GM19240 (cell line): ENCODE measurements around the gene MKX.

Experiments used
- DNase-seq: peaks from one replicate; pipeline ENCODE4 v3.0.0; 2011; ENCODE audit warnings: low spot score; ENCODE audit not compliant: insufficient read length

MKX gene, protein sequence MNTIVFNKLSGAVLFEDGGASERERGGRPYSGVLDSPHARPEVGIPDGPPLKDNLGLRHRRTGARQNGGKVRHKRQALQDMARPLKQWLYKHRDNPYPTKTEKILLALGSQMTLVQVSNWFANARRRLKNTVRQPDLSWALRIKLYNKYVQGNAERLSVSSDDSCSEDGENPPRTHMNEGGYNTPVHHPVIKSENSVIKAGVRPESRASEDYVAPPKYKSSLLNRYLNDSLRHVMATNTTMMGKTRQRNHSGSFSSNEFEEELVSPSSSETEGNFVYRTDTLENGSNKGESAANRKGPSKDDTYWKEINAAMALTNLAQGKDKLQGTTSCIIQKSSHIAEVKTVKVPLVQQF

DNA sequence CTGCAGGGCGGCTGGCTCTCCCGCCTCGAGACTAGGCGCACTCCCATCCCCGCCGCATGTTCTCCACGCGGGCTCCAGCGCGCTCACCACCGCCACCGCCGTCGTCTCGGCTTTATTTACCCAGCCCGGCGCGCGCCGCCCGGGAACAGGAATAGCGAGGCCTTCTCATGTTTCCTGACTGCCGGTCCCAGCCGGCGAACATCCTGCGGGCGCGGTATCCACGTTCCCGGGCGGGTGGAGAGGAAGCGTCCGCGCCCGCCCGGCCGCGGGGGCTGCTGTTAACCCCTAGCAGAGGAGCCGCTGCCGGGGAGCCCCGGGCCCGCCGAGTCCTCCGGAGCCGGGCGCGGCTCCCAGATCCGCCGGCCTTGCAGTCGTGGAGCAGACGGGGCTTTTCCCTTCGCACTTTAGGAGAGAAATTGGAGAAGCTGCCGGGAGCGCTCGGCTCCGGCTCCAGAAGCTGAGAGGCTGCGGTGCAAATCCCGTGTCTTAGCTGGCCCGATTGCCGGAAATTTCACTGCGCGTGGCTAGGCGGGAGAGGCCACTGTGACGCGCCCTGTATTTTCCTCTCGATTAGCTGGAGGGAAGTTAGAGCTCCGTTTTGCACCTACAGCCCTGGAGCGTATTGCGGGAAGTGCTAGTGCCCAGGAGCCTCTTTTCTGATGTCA, at the start of gene MKX:
MKX (minus strand) TSS at position 88 of the 665 bp plus-strand sequence. CDS start 2,404 bp downstream, outside the sequence.
- no peak for DNase-seq

DNA sequence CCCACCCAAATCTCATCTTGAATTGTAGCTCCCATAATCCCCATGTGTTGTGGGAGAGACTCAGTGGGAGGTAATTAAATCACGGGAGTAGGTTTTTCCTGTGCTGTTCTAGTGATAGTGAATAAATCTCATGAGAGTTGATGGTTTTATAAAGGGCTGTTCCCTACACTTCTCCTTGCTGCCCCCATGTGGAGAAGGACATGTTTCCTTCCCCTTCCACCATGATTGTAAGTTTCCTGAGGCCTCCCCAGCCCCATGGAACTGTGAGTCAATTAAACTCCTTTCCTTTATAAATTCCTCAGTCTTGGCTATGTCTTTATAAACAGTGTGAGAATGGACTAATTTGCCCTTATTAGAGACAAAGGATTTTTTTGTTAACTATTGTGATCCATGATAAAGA, 48.5 kb upstream of the MKX start:
- DNase-seq, result no peak

DNA sequence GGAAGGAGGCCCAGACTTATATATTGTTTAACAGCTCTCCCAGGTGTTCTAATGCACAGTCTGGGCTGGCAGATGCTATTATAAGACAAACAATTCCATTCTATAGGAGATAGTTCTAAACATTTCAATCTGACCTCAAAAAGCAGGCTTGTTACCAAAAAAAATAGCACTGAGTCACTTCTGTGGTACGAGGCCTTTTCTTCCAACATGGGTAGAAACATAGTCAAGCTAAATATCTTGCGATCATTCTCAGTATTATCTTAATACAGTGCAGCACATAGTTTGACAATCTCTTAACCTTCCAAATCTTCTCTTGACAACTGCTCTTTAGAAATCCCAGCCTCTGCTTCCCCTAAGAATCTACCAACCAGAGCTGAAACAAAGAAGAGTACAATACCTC, 46.6 kb upstream of the MKX start:
- DNase-seq, result no peak

DNA sequence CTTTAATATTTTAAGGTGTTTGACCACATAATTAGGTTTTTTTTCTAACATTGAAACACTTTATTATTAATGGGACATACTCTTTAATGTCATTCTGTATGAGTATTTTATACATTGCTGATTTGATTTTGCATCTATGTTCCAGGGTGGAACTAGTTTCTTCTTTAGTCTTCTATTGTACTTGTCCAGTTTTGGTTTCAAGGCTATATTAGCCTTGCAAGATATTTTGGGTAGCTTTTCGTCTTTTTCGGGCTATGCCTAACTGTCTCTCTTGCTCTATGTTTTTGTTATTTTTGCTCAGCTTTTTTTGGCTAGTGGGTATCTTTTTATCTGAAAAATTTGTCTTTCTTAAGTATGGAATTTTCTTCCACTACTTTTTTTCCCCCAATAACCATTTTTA, 38.7 kb upstream of the MKX start:
- DNase-seq, result no peak

DNA sequence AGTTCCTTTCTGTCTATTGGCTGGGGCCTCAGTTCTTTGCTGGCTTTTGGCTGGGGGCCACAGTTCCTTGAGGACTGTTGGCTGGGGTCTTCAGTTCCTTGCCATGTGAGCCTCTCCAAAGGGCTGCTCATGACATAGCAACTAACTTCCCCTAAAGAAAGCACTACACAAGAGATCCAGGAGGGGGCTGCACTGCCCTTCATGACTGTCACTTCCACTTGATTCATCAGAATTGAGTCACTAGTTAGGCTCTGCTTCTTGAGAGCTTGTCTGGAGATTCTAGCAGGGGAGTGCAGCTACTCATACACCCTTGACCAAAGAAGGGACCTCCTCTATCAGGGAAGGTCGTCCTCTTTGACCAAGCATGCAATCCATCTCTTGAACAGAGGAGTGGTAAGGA, 38.0 kb upstream of the MKX start:
- DNase-seq, result no peak

DNA sequence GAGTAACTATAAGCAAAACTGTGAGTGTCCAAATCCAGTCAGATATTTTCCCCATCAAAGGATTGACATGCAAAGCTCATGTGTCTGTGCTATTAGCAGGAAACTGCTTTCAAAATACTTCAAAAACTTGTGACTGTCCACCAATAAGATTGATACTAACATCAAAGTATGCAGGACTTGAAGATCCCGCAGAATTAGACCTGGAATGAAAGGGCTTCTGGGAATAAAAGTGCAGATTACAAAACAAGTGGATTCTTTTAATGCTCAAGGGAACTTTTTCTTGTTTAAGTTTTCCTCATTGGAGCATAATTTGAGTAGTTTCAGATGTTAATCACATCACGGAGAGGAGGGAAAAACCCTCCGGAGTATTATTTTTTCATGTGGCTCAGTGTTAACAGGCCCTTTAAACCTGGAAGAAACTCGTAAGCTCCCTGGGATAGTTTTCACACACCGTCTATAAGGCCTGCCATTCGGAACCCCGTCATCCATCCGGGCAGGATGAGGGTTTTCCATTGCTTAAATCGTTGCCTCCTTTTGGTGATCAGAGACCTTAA, 33.9 kb upstream of the MKX start:
- no peak for DNase-seq

DNA sequence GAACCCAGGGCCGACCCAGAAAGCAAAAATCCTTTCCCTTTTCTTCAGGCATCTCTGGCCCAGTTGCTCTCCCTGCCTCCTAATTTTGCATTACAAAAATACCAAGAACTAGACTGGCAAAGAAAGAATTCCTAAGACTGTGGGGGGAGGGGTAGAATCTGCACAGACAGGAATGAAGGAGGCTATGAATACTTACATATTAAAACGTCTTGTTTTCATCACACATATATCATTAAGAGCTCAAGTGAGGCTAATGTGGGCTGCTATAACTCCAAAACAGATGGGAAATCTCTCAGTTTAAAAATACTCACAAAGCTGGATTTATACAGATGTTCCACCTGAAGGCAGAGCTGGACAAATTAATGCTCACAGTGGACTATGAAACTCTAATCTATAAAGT, 29.2 kb upstream of the MKX start:
- no peak for DNase-seq

DNA sequence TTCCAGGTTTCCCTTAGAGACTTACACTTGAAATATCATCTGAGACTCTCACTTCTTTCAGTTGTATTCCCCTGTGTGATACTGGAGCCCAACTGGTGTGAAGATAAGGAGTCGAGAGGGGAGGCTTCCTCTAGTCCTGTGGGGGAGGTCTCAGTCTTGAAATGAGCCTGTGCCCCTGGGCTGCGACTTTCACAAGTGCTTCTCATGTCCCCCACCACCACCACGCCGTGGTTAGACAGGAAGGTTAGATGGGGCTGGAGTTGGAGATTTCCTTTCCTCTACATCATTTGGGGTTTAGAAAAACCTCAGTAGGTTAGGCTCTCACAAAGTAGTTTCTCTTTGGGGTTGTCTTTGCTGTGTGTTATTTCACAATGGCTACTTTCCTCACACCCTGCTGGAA, 25.6 kb upstream of the MKX start:
- DNase-seq, result no peak

DNA sequence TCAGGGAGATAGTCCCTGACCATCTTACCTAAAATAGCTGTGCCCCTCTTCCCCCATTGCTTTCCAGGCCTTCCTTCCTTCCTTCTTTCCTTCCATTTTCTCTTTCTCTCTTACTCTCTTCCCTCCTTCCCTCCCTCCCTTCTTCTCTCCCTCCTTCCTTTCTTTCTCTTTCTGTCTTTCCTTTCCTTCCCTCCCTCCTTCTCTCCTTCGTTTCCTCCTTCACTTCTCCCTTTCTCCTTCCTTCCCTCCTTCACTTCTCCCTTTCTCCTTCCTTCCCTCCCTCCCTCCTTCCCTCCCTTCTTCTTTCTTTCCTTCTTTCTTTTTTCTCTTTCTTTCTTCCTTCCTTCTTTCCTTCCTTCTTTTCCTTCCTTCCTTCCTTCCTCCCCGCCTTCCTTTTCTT, 24.6 kb upstream of the MKX start:
- DNase-seq, result no peak

DNA sequence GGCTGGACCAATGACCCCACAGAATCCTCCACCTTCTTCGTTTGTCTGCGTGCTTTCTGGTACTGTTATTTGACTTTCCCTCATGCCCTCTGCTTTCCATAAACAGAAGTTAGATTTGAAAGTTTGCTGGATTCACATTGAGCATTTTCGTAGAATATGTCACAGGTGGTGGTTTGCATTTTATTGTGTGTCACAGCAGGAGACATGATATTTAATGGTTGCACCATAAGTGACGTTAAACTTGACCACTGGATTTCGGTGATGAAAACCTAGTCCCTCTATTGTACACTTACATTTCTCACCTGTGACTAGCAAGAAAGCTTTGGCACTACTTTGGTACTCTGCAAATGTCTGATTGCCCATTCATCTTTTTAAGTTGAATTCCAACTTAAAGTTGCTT, 15.2 kb upstream of the MKX start:
- no peak for DNase-seq

DNA sequence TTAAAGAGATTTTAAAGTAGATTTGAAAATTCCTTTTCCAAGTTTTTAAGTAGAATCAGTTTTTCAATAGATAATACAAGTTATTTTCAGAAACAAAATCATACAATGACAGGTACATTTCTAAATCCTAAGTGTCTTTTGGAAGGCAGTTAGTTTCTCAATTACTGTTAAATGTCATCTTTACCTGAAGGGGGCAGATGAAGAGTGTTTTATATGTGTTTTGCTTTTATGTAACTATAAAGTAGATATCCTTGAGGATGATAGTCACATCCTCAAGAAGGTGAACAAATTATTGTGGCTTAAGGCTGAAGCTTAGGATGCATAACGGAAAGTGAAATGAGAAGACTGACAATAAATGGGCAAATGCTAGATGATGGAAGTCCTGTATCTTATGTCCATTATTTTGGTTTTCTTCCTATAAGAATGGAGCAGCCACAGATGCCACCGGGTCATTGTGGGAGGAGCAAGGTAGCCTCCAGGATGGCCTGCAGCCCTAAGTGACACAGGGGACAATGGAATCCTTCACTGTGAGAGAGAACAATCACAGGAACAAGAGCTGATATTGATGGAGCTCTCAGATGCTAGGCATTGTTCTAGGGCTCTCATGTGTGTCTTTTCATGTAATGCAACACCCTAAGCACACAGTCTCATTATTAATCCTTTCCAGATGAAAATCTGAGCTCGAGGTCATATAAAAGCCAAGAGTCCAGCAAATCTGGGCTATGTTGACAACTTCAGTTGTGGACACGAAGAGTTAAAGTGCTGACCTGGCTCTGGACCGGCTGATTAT, 14.1 kb upstream of the MKX start:
- DNase-seq, result no peak

DNA sequence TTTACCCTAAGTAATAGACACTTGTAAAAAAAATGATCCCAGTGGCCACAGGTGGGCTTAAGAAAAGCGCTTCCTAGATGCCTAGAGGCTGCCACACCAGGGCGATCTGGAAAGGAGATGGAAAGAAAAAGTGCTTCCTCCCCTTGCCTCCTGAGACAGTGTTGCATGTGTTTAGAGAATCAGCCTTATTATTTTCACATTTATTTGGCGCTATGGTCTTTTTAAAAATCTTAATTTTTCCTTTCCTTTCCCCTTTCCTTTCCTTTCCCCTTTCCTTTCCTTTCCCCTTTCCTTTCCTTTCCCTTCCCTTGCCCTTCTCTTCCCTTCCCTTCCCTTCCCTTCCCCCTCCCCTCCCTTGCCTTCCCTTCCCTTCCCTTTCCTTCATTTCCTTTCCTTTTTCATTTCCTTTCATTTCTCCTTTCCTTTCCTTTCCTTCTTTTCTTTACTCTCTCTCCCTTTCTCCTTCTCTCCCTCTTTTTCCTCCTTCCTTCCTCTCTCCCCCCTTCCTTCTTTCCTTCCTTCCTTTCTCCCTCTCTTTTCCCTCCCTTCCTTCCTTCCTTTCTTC, 7.1 kb upstream of the MKX start:
- DNase-seq, result no peak

DNA sequence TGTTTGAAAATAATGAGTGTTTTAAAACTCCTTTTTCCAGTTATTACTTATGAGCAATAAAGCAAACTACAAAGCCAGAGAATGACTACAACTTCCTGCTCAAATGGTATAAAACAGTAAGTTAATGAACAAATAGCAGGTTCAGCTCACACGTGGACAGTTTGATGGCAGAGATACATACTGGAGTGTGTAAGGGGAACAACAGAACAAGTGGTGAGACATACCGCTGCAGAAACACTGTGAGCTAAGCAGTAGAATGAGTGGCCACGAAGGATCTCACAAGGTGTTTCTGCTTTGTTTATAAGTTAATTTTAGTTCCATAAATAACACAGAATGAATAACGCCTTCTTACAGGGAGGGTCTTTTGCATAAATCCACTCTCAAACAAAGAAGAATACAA, 3.0 kb upstream of the MKX start:
- DNase-seq, result no peak

DNA sequence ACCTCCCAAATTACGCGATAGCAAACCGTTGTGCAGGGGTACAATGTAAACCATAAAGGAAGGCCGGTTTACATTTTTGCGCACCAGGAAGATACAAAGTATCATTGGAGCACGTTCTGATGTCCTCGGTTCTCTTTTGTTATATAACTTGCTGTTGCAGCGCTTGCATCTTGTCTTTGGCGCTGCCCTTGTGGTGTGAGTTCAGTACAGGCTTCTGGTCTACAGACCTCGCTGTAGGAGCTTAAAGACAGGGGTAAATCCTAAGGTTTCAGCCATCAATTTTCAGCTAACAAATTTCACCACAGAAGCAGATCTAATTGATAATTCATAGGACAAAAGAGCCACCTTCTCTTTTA, 1.5 kb upstream of the MKX start:
- no peak for DNase-seq

DNA sequence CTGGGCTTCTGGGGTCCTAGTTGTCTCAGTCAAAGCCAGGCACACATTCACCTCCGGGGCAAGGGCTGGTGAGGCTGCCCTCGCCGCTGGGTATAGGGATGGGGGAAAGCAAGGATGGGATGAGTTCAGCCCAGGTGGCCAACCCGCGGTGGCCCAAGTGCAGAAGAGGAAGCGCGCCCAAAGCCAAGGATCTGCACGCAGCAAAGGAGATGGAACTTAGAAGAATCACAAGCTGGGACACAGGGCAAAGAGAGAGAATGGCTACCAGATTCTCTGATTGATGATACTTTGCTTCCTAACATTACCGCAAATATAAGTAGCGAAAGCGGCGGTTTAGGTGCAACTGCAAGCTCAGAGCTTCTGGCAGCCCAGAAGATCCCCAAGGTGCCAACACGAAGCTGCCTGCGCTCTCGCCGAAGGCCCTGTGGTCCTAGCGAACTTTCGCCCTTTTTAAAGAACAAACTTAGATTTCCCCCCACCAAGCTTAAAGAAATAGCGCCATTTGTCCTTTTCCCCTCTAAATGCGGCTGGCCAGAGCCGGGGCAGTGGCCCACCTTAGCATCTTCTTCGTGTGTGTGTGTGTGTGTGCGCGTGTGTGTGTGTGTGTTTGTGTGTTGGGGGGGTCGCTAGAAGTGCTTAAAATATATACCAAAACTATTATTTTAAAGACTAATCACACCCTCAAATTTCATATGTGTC, 927 bp upstream of the MKX start:
- no peak for DNase-seq

DNA sequence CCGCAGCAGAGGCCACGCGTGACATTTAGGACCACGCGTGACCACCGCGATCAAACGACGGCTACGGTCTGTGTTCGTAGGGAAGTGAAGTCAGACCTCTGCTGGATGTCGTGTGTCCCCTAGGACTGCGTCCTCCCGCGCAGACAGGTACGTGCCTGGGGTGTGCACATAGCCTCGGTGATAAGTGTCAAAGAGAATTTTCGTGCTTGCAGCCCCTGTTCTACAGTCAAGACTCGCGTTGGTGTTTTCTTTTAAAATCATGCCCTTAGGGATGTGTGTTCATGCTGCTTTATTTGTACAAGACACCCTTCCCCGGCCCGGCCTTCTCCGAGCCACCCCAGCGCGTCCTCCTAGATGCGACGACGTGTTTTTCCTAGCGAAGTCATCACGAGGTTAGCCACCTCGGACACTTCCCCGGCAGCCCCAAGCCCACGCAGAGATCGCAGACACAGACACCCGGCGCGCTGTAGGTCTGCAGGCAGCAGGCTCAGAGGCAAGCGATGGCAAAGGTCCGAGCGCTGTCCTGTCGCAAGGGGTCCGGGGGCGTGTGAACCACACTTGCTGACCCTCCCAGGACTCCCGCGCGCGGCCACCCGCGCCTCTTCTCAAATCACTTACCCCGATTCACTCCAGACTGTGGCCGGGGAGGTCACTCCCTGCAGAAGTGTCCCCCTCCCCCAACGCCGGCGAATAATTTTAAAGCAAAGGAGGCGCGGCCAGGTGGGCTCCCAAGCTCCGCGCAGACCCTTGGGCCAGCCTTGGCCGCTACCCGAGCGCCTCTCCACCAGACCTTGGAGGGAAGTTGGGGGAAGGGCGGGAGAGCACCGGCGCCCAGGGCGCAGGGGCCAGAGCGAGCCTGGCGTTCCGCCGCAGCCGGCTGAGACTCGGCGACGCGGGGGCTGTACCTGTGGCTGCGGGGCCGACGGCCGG, 552 bp downstream of the MKX start:
- DNase-seq, result no peak

DNA sequence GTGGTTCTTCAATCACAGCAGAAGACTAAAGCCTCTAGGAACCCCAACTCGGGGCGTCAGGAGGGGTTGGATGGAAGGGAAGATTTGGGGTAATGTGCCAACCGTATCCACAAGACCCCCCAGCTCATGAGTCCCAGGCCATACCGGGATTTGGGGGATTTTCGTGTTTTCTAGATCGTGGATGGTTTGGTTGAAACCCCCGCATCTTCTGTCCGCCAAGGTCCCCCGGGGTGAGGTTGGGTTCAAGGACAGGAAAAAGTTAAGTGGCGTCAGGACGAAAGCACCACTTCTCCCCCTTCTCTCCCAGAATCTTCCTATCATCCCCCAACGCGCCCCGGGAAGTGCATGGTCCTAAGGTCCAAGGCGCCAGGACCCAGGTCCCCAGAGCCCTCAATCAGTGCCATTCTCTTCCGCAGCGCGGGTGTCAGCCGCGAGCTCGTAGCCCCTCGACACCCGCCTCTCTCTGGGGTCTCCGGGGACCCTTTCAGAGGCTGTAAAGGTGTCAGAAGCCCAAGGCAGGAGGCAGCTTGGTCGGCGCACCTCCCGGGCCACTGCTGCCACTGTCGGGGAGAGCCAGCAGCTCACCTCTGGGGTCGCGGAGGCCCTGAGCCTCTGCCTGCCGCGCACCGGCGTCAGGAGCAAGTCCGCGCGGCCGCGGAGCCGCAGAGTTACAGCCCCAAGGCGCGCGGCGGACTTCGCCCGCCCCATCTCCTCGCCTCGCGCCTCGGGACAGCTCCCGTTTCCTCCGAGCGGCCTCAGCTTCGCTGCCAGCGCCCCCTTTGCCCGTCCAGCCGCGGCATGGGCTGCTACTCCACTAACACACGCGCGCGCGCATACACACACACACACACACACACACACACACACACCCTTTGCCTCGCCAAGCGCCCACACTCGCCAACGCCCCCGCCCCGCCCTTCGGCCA, 1.5 kb downstream of the MKX start:
- no peak for DNase-seq

DNA sequence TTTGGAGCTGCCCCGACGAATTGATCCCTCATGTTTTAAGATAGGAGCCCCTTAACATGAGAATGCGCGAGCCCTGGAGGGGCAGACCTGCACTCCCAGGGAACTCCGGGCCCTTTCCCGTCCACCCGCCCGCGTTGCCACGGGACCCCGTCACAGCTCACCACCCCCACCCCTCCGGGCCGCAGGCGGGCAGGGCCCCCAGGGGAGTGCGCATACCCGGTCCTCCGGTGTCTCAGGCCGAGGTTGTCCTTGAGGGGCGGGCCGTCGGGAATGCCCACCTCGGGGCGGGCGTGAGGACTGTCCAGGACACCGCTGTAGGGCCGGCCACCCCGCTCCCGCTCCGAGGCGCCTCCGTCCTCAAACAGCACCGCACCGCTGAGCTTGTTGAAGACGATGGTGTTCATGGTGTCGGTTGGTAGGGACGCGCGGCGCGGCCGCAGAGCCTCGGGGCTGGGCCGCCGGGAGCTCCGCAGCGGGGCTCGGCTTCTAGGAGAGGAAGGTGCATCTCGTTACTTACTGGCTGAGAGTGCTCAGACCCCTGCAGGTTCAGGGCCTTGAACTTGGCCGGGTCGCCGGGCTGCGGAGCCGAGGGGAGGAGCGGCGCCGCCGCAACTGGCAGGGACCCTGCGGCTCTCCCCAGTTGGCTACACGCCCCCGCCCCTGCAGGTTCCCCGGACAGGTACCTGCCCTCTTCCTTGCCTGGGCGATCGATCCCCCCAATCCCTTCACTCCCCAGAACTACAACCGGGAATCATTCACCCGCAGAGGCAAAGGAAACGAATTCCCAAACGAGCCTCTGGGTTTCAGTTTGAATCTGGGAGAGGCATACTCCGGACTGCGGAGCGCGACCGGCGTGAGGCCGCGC, 2.4 kb downstream of the MKX start:
- DNase-seq, result no peak
